ENCODE measurements around the gene TOR1AIP2.
A peak's percentile ranks its signal among the peaks of the same experiment; 100 is the strongest.

TOR1AIP2 gene

GRCh38 chr1:179823693-179824092 is 53.9 kb downstream of the TOR1AIP2 start:
- Histone ChIP-seq H3K27ac (no peak overlapping the region), H3K36me3 (no peaks in the 10 kb centered on the region), H3K27me3 (no peaks in the 10 kb centered on the region), H3K4me1 (no peaks in the 10 kb centered on the region), H3K4me3 (no peak overlapping the region), H3K9me3 (no peaks in the 10 kb centered on the region)
- intact Hi-C loops (cut with DNase I; ENCODE audit: low total_unique reads), result no loop called here
- no peak for DNase-seq
- no peak for TF ChIP-seq CTCF (IDR thresholded peaks at IDR 0.05)

GRCh38 chr1:179822065-179822464 is 55.5 kb downstream of the TOR1AIP2 start:
- TF ChIP-seq CTCF (IDR thresholded peaks at IDR 0.05), result no peak
- H3K27me3 ChIP-seq, result no peaks in the 10 kb centered on the region
- H3K27ac ChIP-seq, result no peak overlapping the region
- H3K9me3 ChIP-seq, result no peaks in the 10 kb centered on the region
- no peak for DNase-seq
- no peak overlapping the region for H3K4me3 ChIP-seq
- H3K36me3 ChIP-seq, result no peaks in the 10 kb centered on the region
- H3K4me1 ChIP-seq, result no peaks in the 10 kb centered on the region
- intact Hi-C loops (cut with DNase I; ENCODE audit: low total_unique reads), result no loop called here

- Histone ChIP-seq H3K36me3 (no peaks in the 10 kb centered on the region), H3K27me3 (no peaks in the 10 kb centered on the region), H3K4me3 (no peak overlapping the region), H3K27ac (no peak overlapping the region), H3K9me3 (no peaks in the 10 kb centered on the region), H3K4me1 (no peaks in the 10 kb centered on the region)
- intact Hi-C loops (cut with DNase I; ENCODE audit: low total_unique reads), result no loop called here
- TF ChIP-seq CTCF (IDR thresholded peaks at IDR 0.05), result no peak
- DNase-seq, result peak in 1 of 2 donors; percentile 32
Observed at GRCh38 chr1:179821524-179821923, 56.1 kb downstream of the TOR1AIP2 start.

GRCh38 chr1:179820226-179820970 is 57.2 kb downstream of the TOR1AIP2 start:
- no peaks in the 10 kb centered on the region for H3K27me3 ChIP-seq
- H3K36me3 ChIP-seq, result no peaks in the 10 kb centered on the region
- peak in 1 of 2 donors; percentile 24 for DNase-seq
- H3K9me3 ChIP-seq, result no peaks in the 10 kb centered on the region
- no peak for TF ChIP-seq CTCF (IDR thresholded peaks at IDR 0.05)
- intact Hi-C loops (cut with DNase I; ENCODE audit: low total_unique reads), result no loop called here
- H3K4me3 ChIP-seq, result no peak overlapping the region
- no peak overlapping the region for H3K27ac ChIP-seq
- H3K4me1 ChIP-seq, result peaks cover 0 to 6% (median 2%) of the 10 kb centered on the region in 4 donors

GRCh38 chr1:179818743-179819173 is 58.8 kb downstream of the TOR1AIP2 start:
- no peak overlapping the region for H3K27ac ChIP-seq
- H3K9me3 ChIP-seq, result no peaks in the 10 kb centered on the region
- peaks cover 0 to 16% (median 12%) of the 10 kb centered on the region in 4 donors for H3K4me1 ChIP-seq
- peak in 1 of 2 donors; percentile 47 for DNase-seq
- H3K4me3 ChIP-seq, result no peak overlapping the region
- intact Hi-C loops (cut with DNase I; ENCODE audit: low total_unique reads), result no loop called here
- no peak for TF ChIP-seq CTCF (IDR thresholded peaks at IDR 0.05)
- no peaks in the 10 kb centered on the region for H3K36me3 ChIP-seq
- H3K27me3 ChIP-seq, result no peaks in the 10 kb centered on the region

Data from tibial artery (tissue), 4 donors.